Glomerular endothelial cell (primary cell): ENCODE measurements around the gene SAPCD1. TPM values are rescaled to one million over a fixed set of nuclear protein-coding genes. Genes with fewer than 3 reads are reported as not detected.

ENCODE experiments used
- DNase-seq: peaks from one replicate; pipeline ENCODE4 v3.0.0-alpha.2; 2011; ENCODE audit warnings: low read depth, low spot score; ENCODE audit errors: extremely low read depth
- total RNA-seq: library from RNA; depleted of rRNA; stranded (reverse); fragments of >200 nt; gene quantifications from 2 replicates; pipeline ENCODE4 v1.2.3, GENCODE V29; 2015

Gene SAPCD1
- total RNA-seq, 1 donor from 2014 or later, result 3.9 TPM

GRCh38 chr6:31749301-31750036, 13.0 kb upstream of the SAPCD1 start:
- no peak for DNase-seq

- no peak for DNase-seq
Measured at GRCh38 chr6:31750411-31751022, 11.9 kb upstream of the SAPCD1 start.

- DNase-seq, result no peak
Measured at GRCh38 chr6:31752739-31753319, 9.6 kb upstream of the SAPCD1 start.

- DNase-seq, result no peak
Measured at GRCh38 chr6:31758281-31758680, 4.2 kb upstream of the SAPCD1 start.

- no peak for DNase-seq
Measured at GRCh38 chr6:31760790-31761189, 1.7 kb upstream of the SAPCD1 start.

GRCh38 chr6:31761343-31761742, 1.1 kb upstream of the SAPCD1 start:
- no peak for DNase-seq

- no peak for DNase-seq
Measured at GRCh38 chr6:31762878-31763618, 592 bp downstream of the SAPCD1 start.

GRCh38 chr6:31763619-31763940, 1.1 kb downstream of the SAPCD1 start:
- DNase-seq, result no peak

- no peak for DNase-seq
Measured at GRCh38 chr6:31764198-31764597, 1.7 kb downstream of the SAPCD1 start.

- DNase-seq, result no peak
Measured at GRCh38 chr6:31765559-31765909, 3.1 kb downstream of the SAPCD1 start.

- no peak for DNase-seq
Measured at GRCh38 chr6:31765910-31766794, 3.7 kb downstream of the SAPCD1 start.

- no peak for DNase-seq
Measured at GRCh38 chr6:31767096-31767645, 4.7 kb downstream of the SAPCD1 start.

GRCh38 chr6:31768363-31769257, 6.2 kb downstream of the SAPCD1 start:
- DNase-seq, result no peak

GRCh38 chr6:31769684-31770371, 7.4 kb downstream of the SAPCD1 start:
- DNase-seq, result no peak

GRCh38 chr6:31770860-31771259, 8.4 kb downstream of the SAPCD1 start:
- no peak for DNase-seq

GRCh38 chr6:31771992-31772358, 9.5 kb downstream of the SAPCD1 start:
- no peak for DNase-seq

- no peak for DNase-seq
Measured at GRCh38 chr6:31775184-31775583, 12.7 kb downstream of the SAPCD1 start.

GRCh38 chr6:31775633-31776484, 13.4 kb downstream of the SAPCD1 start:
- no peak for DNase-seq
